ENCODE measurements around the gene IL4R.
"Not testable (repeated sequence)": the region's sequence is repeated elsewhere in the genome, so short reads cannot be mapped to it uniquely, and the experiment has no call there.

The IL4R gene

GRCh38 chr16:27269300-27270150 is 44.2 kb upstream of the IL4R start:
- no peak for TF ChIP-seq CTCF (IDR thresholded peaks at IDR 0.05; ENCODE audit: insufficient read depth, low read length, missing control alignments)
- H3K4me3 ChIP-seq (ENCODE audit: low read depth, low read length): no peak overlapping the region; the same call in none of the 2 replicates
- ChIA-PET POLR2A (interaction anchor here (1.1 kb wide), 1 partner anchor 17 kb away, joined by 3 read pairs; no protein-coding TSS in a partner anchor), CTCF (interaction anchor here (1.3 kb wide), 1 partner anchor 13 kb away, joined by 4 read pairs; no protein-coding TSS in a partner anchor)
- DNase-seq (ENCODE audit: low read depth, low spot score): no peak

GRCh38 chr16:27270349-27270748 is 43.4 kb upstream of the IL4R start:
- CTCF ChIA-PET: no interaction called here
- H3K4me3 ChIP-seq (ENCODE audit: low read depth, low read length): no peak overlapping the region
- POLR2A ChIA-PET: interaction anchor here (1.1 kb wide), 1 partner anchor 16 kb away, joined by 3 read pairs; no protein-coding TSS in a partner anchor
- no peak for TF ChIP-seq CTCF (IDR thresholded peaks at IDR 0.05; ENCODE audit: insufficient read depth, low read length, missing control alignments)
- DNase-seq (ENCODE audit: low read depth, low spot score): no peak

GRCh38 chr16:27272076-27272475 is 41.7 kb upstream of the IL4R start:
- no peak for TF ChIP-seq CTCF (IDR thresholded peaks at IDR 0.05; ENCODE audit: insufficient read depth, low read length, missing control alignments)
- ChIA-PET CTCF (interaction anchor here (1.0 kb wide), 1 partner anchor 68 kb away, joined by 3 read pairs; no protein-coding TSS in a partner anchor), POLR2A (interaction anchor here (0.6 kb wide), 1 partner anchor 10 kb away, joined by 3 read pairs; no protein-coding TSS in a partner anchor)
- no peak for DNase-seq (ENCODE audit: low read depth, low spot score)
- H3K4me3 ChIP-seq (ENCODE audit: low read depth, low read length): no peak overlapping the region

- ChIA-PET POLR2A (interaction anchor here (0.6 kb wide), 1 partner anchor 9 kb away, joined by 3 read pairs; no protein-coding TSS in a partner anchor), CTCF (interaction anchor here (1.6 kb wide), 1 partner anchor 15 kb away, joined by 4 read pairs; no protein-coding TSS in a partner anchor)
- not testable (repeated sequence) for H3K4me3 ChIP-seq (ENCODE audit: low read depth, low read length); DNase-seq (ENCODE audit: low read depth, low spot score)
These were observed 41.1 kb upstream of the IL4R start for GRCh38 chr16:27272697-27273096.

GRCh38 chr16:27273330-27273669 is 40.5 kb upstream of the IL4R start:
- ChIA-PET POLR2A (no interaction called here), CTCF (interaction anchor here (0.9 to 1.6 kb wide), 3 partner anchors 11 to 19 kb away, joined by 3 to 4 read pairs (median 3); no protein-coding TSS in a partner anchor)
- TF ChIP-seq CTCF (IDR thresholded peaks at IDR 0.05; ENCODE audit: insufficient read depth, low read length, missing control alignments): no peak
- DNase-seq (ENCODE audit: low read depth, low spot score): no peak
- no peak overlapping the region for H3K4me3 ChIP-seq (ENCODE audit: low read depth, low read length)

GRCh38 chr16:27273670-27274423 is 39.9 kb upstream of the IL4R start:
- H3K4me3 ChIP-seq (ENCODE audit: low read depth, low read length): no peak overlapping the region
- ChIA-PET CTCF (interaction anchor here (0.9 to 1.6 kb wide), 5 partner anchors 10 to 94 kb away, joined by 3 to 5 read pairs (median 4); no protein-coding TSS in a partner anchor), POLR2A (interaction anchor here (0.6 to 1.1 kb wide), 2 partner anchors 38 to 65 kb away, joined by 3 read pairs; no protein-coding TSS in a partner anchor)
- DNase-seq (ENCODE audit: low read depth, low spot score): no peak
- no peak for TF ChIP-seq CTCF (IDR thresholded peaks at IDR 0.05; ENCODE audit: insufficient read depth, low read length, missing control alignments)

- ChIA-PET POLR2A (interaction anchor here (0.6 to 1.1 kb wide), 2 partner anchors 38 to 64 kb away, joined by 3 read pairs; no protein-coding TSS in a partner anchor), CTCF (interaction anchor here (1.4 to 1.5 kb wide), 2 partner anchors 39 to 94 kb away, joined by 4 to 5 read pairs; no protein-coding TSS in a partner anchor)
- not testable (repeated sequence) for H3K4me3 ChIP-seq (ENCODE audit: low read depth, low read length); DNase-seq (ENCODE audit: low read depth, low spot score)
These were observed 39.3 kb upstream of the IL4R start for GRCh38 chr16:27274424-27274874.
